ENCODE data around the gene RDH11. TPM values are rescaled to one million over a fixed set of nuclear protein-coding genes. Genes with fewer than 3 reads are reported as not detected.
A peak's percentile ranks its signal among the peaks of the same experiment; 100 is the strongest.

Gene RDH11
- total and polyA plus RNA-seq, 8 donors: 6.9 to 71.6 (median 24.8) TPM

- intact Hi-C loops (cut with DNase I; ENCODE audit: low total_unique reads): no loop called here
- DNase-seq: peak; percentile 73 to 88
- H3K27ac ChIP-seq: peak overlapping the region; percentile 97 to 99 (median 98)
- H3K4me1 ChIP-seq: peaks cover 15 to 53% (median 36%) of the 10 kb centered on the region in 4 donors
- H3K4me3 ChIP-seq: peak overlapping the region; percentile 78 to 95 (median 88)
- H3K36me3 ChIP-seq: peaks cover 4 to 18% (median 15%) of the 10 kb centered on the region in 4 donors
- TF ChIP-seq EP300 (IDR thresholded peaks at IDR 0.05): no peak
- TF ChIP-seq, protein P1, sequence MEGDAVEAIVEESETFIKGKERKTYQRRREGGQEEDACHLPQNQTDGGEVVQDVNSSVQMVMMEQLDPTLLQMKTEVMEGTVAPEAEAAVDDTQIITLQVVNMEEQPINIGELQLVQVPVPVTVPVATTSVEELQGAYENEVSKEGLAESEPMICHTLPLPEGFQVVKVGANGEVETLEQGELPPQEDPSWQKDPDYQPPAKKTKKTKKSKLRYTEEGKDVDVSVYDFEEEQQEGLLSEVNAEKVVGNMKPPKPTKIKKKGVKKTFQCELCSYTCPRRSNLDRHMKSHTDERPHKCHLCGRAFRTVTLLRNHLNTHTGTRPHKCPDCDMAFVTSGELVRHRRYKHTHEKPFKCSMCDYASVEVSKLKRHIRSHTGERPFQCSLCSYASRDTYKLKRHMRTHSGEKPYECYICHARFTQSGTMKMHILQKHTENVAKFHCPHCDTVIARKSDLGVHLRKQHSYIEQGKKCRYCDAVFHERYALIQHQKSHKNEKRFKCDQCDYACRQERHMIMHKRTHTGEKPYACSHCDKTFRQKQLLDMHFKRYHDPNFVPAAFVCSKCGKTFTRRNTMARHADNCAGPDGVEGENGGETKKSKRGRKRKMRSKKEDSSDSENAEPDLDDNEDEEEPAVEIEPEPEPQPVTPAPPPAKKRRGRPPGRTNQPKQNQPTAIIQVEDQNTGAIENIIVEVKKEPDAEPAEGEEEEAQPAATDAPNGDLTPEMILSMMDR (IDR thresholded peaks at IDR 0.05): peak in 3 of 7 experiments; percentile 13 to 26 (median 25)
- WGBS, 5 donors: 0 to 1% (median 1%) methylated on average over 11 to 25 of the region's 25 CpGs
- no peaks in the 10 kb centered on the region for H3K9me3 ChIP-seq
- no peaks in the 10 kb centered on the region for H3K27me3 ChIP-seq
Observed at GRCh38 chr14:67674139-67674479, 21.5 kb downstream of the RDH11 start.

DNA sequence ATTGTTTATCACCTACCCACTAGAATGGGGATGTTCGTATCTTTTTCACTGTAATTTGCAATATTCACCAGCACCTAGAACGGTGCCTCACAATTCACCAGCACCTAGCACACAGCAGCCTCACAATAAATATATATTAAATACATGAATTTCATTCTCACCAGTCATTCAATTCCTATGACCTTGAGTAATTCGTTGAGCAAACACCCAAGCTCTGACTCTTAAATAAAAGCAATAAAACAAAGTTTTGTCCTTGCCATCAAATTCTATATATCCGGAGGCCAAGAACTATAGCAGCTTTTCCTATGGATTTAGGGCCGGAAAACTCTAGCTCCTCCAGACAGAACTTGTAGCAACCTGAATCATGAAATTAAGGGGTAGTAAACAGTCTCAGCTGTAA, 22.1 kb downstream of the RDH11 start:
- intact Hi-C loops (cut with DNase I; ENCODE audit: low total_unique reads): no loop called here
- H3K27me3 ChIP-seq: no peaks in the 10 kb centered on the region
- peak overlapping the region; percentile 78 to 95 (median 88) for H3K4me3 ChIP-seq
- 30 to 42% (median 33%) methylated on average over 5 of the region's 5 CpGs for WGBS, 5 donors
- H3K4me1 ChIP-seq: peaks cover 15 to 58% (median 39%) of the 10 kb centered on the region in 4 donors
- H3K27ac ChIP-seq: peak overlapping the region in 3 of 5 donors; percentile 97 to 99 (median 98)
- TF ChIP-seq POLR2AphosphoS5 (IDR thresholded peaks at IDR 0.05): no peak
- TF ChIP-seq EP300 (IDR thresholded peaks at IDR 0.05): no peak
- TF ChIP-seq, protein P1 (IDR thresholded peaks at IDR 0.05): no peak
- no peak for TF ChIP-seq POLR2A (IDR thresholded peaks at IDR 0.05)
- peaks cover 4 to 12% (median 11%) of the 10 kb centered on the region in 4 donors for H3K36me3 ChIP-seq
- DNase-seq: no peak
- H3K9me3 ChIP-seq: no peaks in the 10 kb centered on the region

DNA sequence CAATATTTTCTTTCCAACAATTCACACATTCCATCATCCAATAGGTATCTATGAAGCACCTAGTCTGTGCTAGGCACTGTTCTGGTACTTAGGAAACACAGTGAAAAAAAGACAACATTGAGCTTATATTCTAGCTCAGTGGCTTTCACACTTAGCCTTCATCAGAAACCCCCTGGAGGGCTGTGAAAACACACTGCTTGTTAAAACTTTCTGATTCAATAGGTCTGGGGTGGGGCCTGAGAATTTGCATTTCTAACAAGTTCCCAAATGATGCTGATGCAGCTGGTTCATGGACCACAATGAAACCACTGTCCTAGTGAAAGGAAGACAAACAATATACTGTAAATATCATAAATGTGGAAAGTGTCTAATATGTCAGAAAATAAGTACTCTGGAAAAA, 27.0 kb downstream of the RDH11 start:
- TF ChIP-seq, protein P1 (IDR thresholded peaks at IDR 0.05): no peak
- no peak for TF ChIP-seq POLR2AphosphoS5 (IDR thresholded peaks at IDR 0.05)
- no peak for TF ChIP-seq EP300 (IDR thresholded peaks at IDR 0.05)
- TF ChIP-seq POLR2A (IDR thresholded peaks at IDR 0.05): no peak
- H3K9me3 ChIP-seq: no peaks in the 10 kb centered on the region
- H3K27me3 ChIP-seq: no peaks in the 10 kb centered on the region
- no peak overlapping the region for H3K4me3 ChIP-seq
- peaks cover 11 to 78% (median 46%) of the 10 kb centered on the region in 4 donors for H3K4me1 ChIP-seq
- intact Hi-C loops (cut with DNase I; ENCODE audit: low total_unique reads): loop anchor here (10.0 kb wide), 1 partner anchor 54 kb away; the partner anchor contains the start of gene ARG2
- H3K36me3 ChIP-seq: no peaks in the 10 kb centered on the region
- no peak for DNase-seq
- no peak overlapping the region for H3K27ac ChIP-seq

- DNase-seq: peak in 1 of 2 donors; percentile 79
- 0 to 12% (median 7%) methylated on average over 1 of the region's 1 CpG for WGBS, 5 donors
- intact Hi-C loops (cut with DNase I; ENCODE audit: low total_unique reads): loop anchor here (10.0 kb wide), 1 partner anchor 52 kb away; the partner anchor contains the start of gene ARG2
Observed at GRCh38 chr14:67666750-67667449, 28.7 kb downstream of the RDH11 start.

More at GRCh38 chr14:67666750-67667449, 28.7 kb downstream of the RDH11 start:
- Histone ChIP-seq H3K9me3 (no peaks in the 10 kb centered on the region), H3K4me1 (peaks cover 0 to 62% (median 31%) of the 10 kb centered on the region in 4 donors), H3K27ac (no peak overlapping the region), H3K4me3 (no peak overlapping the region), H3K27me3 (no peaks in the 10 kb centered on the region), H3K36me3 (peaks cover 0 to 6% (median 1%) of the 10 kb centered on the region in 4 donors)
- no peak for TF ChIP-seq POLR2A (IDR thresholded peaks at IDR 0.05)
- no peak for TF ChIP-seq POLR2AphosphoS5 (IDR thresholded peaks at IDR 0.05)
- TF ChIP-seq EP300 (IDR thresholded peaks at IDR 0.05): no peak
- TF ChIP-seq, protein P1 (IDR thresholded peaks at IDR 0.05): peak in 5 of 7 experiments; percentile 30 to 77 (median 45)

Data from stomach (tissue), 9 donors.